ENCODE data around the gene TMEM242.

DNA sequence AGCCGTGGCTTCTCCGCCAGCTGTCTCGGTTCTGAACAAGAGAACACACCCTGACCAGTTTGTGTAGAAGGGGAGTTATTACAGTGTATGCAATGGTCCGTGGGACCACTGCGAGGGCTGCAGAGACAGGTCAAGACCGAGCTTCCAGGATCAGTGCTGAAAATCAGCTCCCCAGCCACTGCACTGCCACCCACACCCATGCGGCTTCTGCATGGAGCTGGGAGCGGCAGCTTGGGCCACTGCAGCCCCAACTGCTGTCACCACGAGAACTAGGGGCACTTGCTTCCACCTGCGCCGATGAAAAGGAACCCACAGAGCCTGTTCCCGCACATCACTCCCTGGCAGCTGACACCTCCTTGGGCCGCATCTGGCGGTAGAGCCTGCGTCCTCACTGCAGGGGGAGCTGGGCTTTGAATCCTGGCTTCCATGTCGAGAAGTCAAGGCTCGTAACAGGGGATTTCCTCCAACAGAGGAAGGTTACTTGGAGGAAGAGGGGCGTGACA, 56.2 kb downstream of the TMEM242 start:
- TF ChIP-seq, protein P1, sequence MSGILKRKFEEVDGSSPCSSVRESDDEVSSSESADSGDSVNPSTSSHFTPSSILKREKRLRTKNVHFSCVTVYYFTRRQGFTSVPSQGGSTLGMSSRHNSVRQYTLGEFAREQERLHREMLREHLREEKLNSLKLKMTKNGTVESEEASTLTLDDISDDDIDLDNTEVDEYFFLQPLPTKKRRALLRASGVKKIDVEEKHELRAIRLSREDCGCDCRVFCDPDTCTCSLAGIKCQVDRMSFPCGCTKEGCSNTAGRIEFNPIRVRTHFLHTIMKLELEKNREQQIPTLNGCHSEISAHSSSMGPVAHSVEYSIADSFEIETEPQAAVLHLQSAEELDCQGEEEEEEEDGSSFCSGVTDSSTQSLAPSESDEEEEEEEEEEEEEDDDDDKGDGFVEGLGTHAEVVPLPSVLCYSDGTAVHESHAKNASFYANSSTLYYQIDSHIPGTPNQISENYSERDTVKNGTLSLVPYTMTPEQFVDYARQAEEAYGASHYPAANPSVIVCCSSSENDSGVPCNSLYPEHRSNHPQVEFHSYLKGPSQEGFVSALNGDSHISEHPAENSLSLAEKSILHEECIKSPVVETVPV (CRISPR knock-in tag; IDR thresholded peaks at IDR 0.05), result no peak
- TF ChIP-seq, protein P2, sequence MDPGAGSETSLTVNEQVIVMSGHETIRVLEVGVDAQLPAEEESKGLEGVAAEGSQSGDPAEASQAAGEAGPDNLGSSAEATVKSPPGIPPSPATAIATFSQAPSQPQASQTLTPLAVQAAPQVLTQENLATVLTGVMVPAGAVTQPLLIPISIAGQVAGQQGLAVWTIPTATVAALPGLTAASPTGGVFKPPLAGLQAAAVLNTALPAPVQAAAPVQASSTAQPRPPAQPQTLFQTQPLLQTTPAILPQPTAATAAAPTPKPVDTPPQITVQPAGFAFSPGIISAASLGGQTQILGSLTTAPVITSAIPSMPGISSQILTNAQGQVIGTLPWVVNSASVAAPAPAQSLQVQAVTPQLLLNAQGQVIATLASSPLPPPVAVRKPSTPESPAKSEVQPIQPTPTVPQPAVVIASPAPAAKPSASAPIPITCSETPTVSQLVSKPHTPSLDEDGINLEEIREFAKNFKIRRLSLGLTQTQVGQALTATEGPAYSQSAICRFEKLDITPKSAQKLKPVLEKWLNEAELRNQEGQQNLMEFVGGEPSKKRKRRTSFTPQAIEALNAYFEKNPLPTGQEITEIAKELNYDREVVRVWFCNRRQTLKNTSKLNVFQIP (CRISPR knock-in tag; IDR thresholded peaks at IDR 0.05; ENCODE audit: borderline replicate concordance, low read depth), result no peak
- TF ChIP-seq ZNF8 (CRISPR knock-in tag; IDR thresholded peaks at IDR 0.05) (no peak), PPARA (CRISPR knock-in tag; IDR thresholded peaks at IDR 0.05; ENCODE audit: borderline replicate concordance) (no peak), ARNTL (CRISPR knock-in tag; IDR thresholded peaks at IDR 0.05; ENCODE audit: borderline replicate concordance, low read depth) (no peak), ZNF565 (CRISPR knock-in tag; conservative IDR thresholded peaks at IDR 0.05; ENCODE audit: low read depth) (no peak)
- TF ChIP-seq, protein P3, sequence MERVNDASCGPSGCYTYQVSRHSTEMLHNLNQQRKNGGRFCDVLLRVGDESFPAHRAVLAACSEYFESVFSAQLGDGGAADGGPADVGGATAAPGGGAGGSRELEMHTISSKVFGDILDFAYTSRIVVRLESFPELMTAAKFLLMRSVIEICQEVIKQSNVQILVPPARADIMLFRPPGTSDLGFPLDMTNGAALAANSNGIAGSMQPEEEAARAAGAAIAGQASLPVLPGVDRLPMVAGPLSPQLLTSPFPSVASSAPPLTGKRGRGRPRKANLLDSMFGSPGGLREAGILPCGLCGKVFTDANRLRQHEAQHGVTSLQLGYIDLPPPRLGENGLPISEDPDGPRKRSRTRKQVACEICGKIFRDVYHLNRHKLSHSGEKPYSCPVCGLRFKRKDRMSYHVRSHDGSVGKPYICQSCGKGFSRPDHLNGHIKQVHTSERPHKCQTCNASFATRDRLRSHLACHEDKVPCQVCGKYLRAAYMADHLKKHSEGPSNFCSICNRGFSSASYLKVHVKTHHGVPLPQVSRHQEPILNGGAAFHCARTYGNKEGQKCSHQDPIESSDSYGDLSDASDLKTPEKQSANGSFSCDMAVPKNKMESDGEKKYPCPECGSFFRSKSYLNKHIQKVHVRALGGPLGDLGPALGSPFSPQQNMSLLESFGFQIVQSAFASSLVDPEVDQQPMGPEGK (CRISPR knock-in tag; IDR thresholded peaks at IDR 0.05; ENCODE audit: borderline replicate concordance), result no peak
